WTC11 (cell line): Measurements from ENCODE around the gene EBF3.

Source experiments
- ESRRA ChIP-seq: sonication (generic); formaldehyde crosslinking; IDR thresholded peaks from 2 replicates; pipeline ENCODE4 v1.8.1; 2022; ENCODE audit warnings: mild to moderate bottlenecking, missing genetic modification reagents, borderline replicate concordance
- TCF7 ChIP-seq: sonication (generic); formaldehyde crosslinking; IDR thresholded peaks from 2 replicates; pipeline ENCODE4 v1.8.0; 2022; ENCODE audit warnings: mild to moderate bottlenecking, low read depth, missing genetic modification reagents, moderate library complexity
- TEAD4 ChIP-seq: sonication (generic); formaldehyde crosslinking; IDR thresholded peaks from 2 replicates; pipeline ENCODE4 v1.8.0; 2022; ENCODE audit warnings: mild to moderate bottlenecking, missing genetic modification reagents
- TF ChIP-seq, protein P1 (sequence below): fragments of 200-600 bp; IDR thresholded peaks from 2 replicates; pipeline ENCODE4 v1.8.0; 2022; ENCODE audit warnings: antibody characterized with exemption
- TF ChIP-seq, protein P2 (sequence below): sonication (generic); formaldehyde crosslinking; IDR thresholded peaks from 2 replicates; pipeline ENCODE4 v1.8.0; 2022; ENCODE audit warnings: mild to moderate bottlenecking, missing genetic modification reagents

DNA sequence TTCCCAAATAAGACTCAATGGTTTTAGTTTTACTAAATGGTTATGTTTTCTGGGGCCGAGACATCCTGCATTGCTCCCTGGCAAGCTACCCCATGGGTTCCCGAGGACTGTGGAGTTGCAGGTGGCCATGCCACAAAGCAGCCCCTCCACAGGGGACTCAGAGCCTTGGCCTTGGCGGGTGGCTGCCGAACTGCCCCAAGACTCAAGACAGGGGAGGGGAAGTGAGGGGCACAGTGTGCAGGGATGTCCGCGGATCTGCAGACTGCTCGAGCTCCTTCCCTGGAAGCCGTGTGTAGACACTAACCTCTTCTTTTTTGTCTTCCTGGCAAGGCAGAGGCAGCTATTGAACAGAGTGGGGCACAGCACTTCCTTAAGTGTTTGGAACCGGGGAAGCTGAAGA is 154.6 kb downstream of the EBF3 start:
- TF ChIP-seq, protein P1, sequence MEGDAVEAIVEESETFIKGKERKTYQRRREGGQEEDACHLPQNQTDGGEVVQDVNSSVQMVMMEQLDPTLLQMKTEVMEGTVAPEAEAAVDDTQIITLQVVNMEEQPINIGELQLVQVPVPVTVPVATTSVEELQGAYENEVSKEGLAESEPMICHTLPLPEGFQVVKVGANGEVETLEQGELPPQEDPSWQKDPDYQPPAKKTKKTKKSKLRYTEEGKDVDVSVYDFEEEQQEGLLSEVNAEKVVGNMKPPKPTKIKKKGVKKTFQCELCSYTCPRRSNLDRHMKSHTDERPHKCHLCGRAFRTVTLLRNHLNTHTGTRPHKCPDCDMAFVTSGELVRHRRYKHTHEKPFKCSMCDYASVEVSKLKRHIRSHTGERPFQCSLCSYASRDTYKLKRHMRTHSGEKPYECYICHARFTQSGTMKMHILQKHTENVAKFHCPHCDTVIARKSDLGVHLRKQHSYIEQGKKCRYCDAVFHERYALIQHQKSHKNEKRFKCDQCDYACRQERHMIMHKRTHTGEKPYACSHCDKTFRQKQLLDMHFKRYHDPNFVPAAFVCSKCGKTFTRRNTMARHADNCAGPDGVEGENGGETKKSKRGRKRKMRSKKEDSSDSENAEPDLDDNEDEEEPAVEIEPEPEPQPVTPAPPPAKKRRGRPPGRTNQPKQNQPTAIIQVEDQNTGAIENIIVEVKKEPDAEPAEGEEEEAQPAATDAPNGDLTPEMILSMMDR: no peak
- TF ChIP-seq ESRRA (CRISPR knock-in tag) (no peak), TCF7 (CRISPR knock-in tag) (no peak), TEAD4 (CRISPR knock-in tag) (no peak)
- TF ChIP-seq, protein P2, sequence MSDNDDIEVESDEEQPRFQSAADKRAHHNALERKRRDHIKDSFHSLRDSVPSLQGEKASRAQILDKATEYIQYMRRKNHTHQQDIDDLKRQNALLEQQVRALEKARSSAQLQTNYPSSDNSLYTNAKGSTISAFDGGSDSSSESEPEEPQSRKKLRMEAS: no peak
